IgD-negative memory B cell (primary cell): ENCODE results near the gene USP2. TPM values are rescaled to one million over a fixed set of nuclear protein-coding genes. Genes with fewer than 3 reads are reported as not detected.

Source experiments
- H3K27ac Mint-ChIP-seq, 3 donors: one replicate each; pipeline ENCODE4 v1.8.0; 2020 to 2022; ENCODE audit warnings: mild to moderate bottlenecking in 3 of 3, mixed read lengths in 3 of 3, moderate library complexity in 1 of 3
- H3K27me3 Mint-ChIP-seq: one replicate; pipeline ENCODE4 v1.8.0; 2021; ENCODE audit warnings: mixed read lengths
- H3K36me3 Mint-ChIP-seq: one replicate; pipeline ENCODE4 v1.8.0; 2020; ENCODE audit warnings: mild to moderate bottlenecking, mixed read lengths
- H3K4me1 Mint-ChIP-seq, 3 donors: one replicate each; pipeline ENCODE4 v1.8.0; 2020 to 2022; ENCODE audit warnings: mixed read lengths in 3 of 3, mild to moderate bottlenecking in 1 of 3
- H3K4me3 Mint-ChIP-seq, 4 donors: one replicate each; pipeline ENCODE4 v1.8.0; 2020 to 2022; ENCODE audit warnings: mild to moderate bottlenecking in 4 of 4, mixed read lengths in 4 of 4, moderate library complexity in 3 of 4
- H3K9me3 Mint-ChIP-seq, 3 donors: one replicate each; pipeline ENCODE4 v1.8.0; 2020 to 2021; ENCODE audit warnings: mixed read lengths in 3 of 3, mild to moderate bottlenecking in 1 of 3
- polyA plus RNA-seq: library from polyadenylated mRNA; unstranded; fragments of 300-500 nt; fragmentation: Illumina TruSeq; gene quantifications from one replicate; pipeline ENCODE4 v1.2.3, GENCODE V29; 2021

Gene USP2
- polyA plus RNA-seq, 1 donor from 2014 or later = not detected

- H3K9me3 Mint-ChIP-seq = no peaks in the 10 kb centered on the region
- no peaks in the 10 kb centered on the region for H3K36me3 Mint-ChIP-seq
- H3K4me3 Mint-ChIP-seq = peak overlapping the region in 3 of 4 donors; percentile 70 to 91 (median 79)
- no peak overlapping the region for H3K27ac Mint-ChIP-seq
- peaks cover 32% of the 10 kb centered on the region for H3K27me3 Mint-ChIP-seq
- peaks cover 0 to 5% (median 4%) of the 10 kb centered on the region in 3 donors for H3K4me1 Mint-ChIP-seq
Observed at GRCh38 chr11:119355091-119355843, 26.2 kb downstream of the USP2 start.

GRCh38 chr11:119352857-119353260, 28.6 kb downstream of the USP2 start:
- Mint-ChIP-seq H3K4me3 (no peak overlapping the region), H3K36me3 (no peaks in the 10 kb centered on the region), H3K4me1 (peaks cover 0 to 5% (median 3%) of the 10 kb centered on the region in 3 donors), H3K27ac (peak overlapping the region in 1 of 3 donors; percentile 2), H3K9me3 (peaks cover 0 to under 1% (median 0%) of the 10 kb centered on the region in 3 donors), H3K27me3 (peaks cover 29% of the 10 kb centered on the region)

GRCh38 chr11:119351232-119351631, 30.3 kb downstream of the USP2 start:
- peaks cover 0 to 3% (median 0%) of the 10 kb centered on the region in 3 donors for H3K9me3 Mint-ChIP-seq
- H3K27ac Mint-ChIP-seq = no peak overlapping the region
- H3K36me3 Mint-ChIP-seq = no peaks in the 10 kb centered on the region
- peaks cover 27% of the 10 kb centered on the region for H3K27me3 Mint-ChIP-seq
- H3K4me3 Mint-ChIP-seq = no peak overlapping the region
- no peaks in the 10 kb centered on the region for H3K4me1 Mint-ChIP-seq

GRCh38 chr11:119350302-119350701, 31.2 kb downstream of the USP2 start:
- Mint-ChIP-seq H3K27me3 (peaks cover 25% of the 10 kb centered on the region), H3K4me3 (no peak overlapping the region), H3K36me3 (no peaks in the 10 kb centered on the region), H3K4me1 (no peaks in the 10 kb centered on the region), H3K27ac (no peak overlapping the region), H3K9me3 (peaks cover 0 to 3% (median 0%) of the 10 kb centered on the region in 3 donors)

GRCh38 chr11:119347940-119348605, 33.4 kb downstream of the USP2 start:
- Mint-ChIP-seq H3K27ac (no peak overlapping the region), H3K27me3 (peaks cover 29% of the 10 kb centered on the region), H3K4me1 (no peaks in the 10 kb centered on the region), H3K36me3 (no peaks in the 10 kb centered on the region), H3K4me3 (no peak overlapping the region), H3K9me3 (peaks cover 0 to 3% (median 0%) of the 10 kb centered on the region in 3 donors)

GRCh38 chr11:119347242-119347641, 34.2 kb downstream of the USP2 start:
- no peaks in the 10 kb centered on the region for H3K36me3 Mint-ChIP-seq
- peaks cover 28% of the 10 kb centered on the region for H3K27me3 Mint-ChIP-seq
- peaks cover 0 to 3% (median 0%) of the 10 kb centered on the region in 3 donors for H3K9me3 Mint-ChIP-seq
- H3K4me1 Mint-ChIP-seq = no peaks in the 10 kb centered on the region
- no peak overlapping the region for H3K4me3 Mint-ChIP-seq
- H3K27ac Mint-ChIP-seq = no peak overlapping the region

- H3K27me3 Mint-ChIP-seq = peaks cover 32% of the 10 kb centered on the region
- peak within 1 kb of the TSS in 1 of 4 donors; percentile 47 for H3K4me3 Mint-ChIP-seq
- no peak within 1 kb of the TSS for H3K27ac Mint-ChIP-seq
- H3K36me3 Mint-ChIP-seq = no peaks in the 10 kb centered on the region
- H3K4me1 Mint-ChIP-seq = no peaks in the 10 kb centered on the region
- peaks cover 0 to 3% (median 0%) of the 10 kb centered on the region in 3 donors for H3K9me3 Mint-ChIP-seq
Observed at GRCh38 chr11:119346605-119347004, 34.9 kb downstream of the USP2 start, which contains the start of gene MFRP. Gene MFRP (minus strand): TSS chr11:119346705. CDS start chr11:119346513, 192 bp downstream.

GRCh38 chr11:119345685-119346084, 35.8 kb downstream of the USP2 start:
- H3K4me3 Mint-ChIP-seq = no peak overlapping the region
- peaks cover 37% of the 10 kb centered on the region for H3K27me3 Mint-ChIP-seq
- peaks cover 5 to 7% (median 6%) of the 10 kb centered on the region in 3 donors for H3K4me1 Mint-ChIP-seq
- H3K36me3 Mint-ChIP-seq = peaks cover 2% of the 10 kb centered on the region
- H3K27ac Mint-ChIP-seq = no peak overlapping the region
- peaks cover 0 to 3% (median 0%) of the 10 kb centered on the region in 3 donors for H3K9me3 Mint-ChIP-seq

GRCh38 chr11:119344291-119345010, 37.0 kb downstream of the USP2 start:
- peak overlapping the region in 1 of 3 donors; percentile 23 for H3K27ac Mint-ChIP-seq
- H3K9me3 Mint-ChIP-seq = peaks cover 0 to 3% (median 0%) of the 10 kb centered on the region in 3 donors
- peaks cover 38% of the 10 kb centered on the region for H3K27me3 Mint-ChIP-seq
- H3K36me3 Mint-ChIP-seq = peaks cover 2% of the 10 kb centered on the region
- peaks cover 5 to 7% (median 6%) of the 10 kb centered on the region in 3 donors for H3K4me1 Mint-ChIP-seq
- no peak overlapping the region for H3K4me3 Mint-ChIP-seq

- H3K9me3 Mint-ChIP-seq = peaks cover 0 to 3% (median 0%) of the 10 kb centered on the region in 3 donors
- H3K27ac Mint-ChIP-seq = peak overlapping the region in 1 of 3 donors; percentile 18
- peaks cover 44% of the 10 kb centered on the region for H3K27me3 Mint-ChIP-seq
- no peak overlapping the region for H3K4me3 Mint-ChIP-seq
- H3K4me1 Mint-ChIP-seq = peaks cover 8 to 13% (median 10%) of the 10 kb centered on the region in 3 donors
- H3K36me3 Mint-ChIP-seq = peaks cover 2% of the 10 kb centered on the region
Observed at GRCh38 chr11:119343726-119344125, 37.8 kb downstream of the USP2 start.

GRCh38 chr11:119342362-119343130, 38.9 kb downstream of the USP2 start:
- Mint-ChIP-seq H3K4me3 (peak overlapping the region in 1 of 4 donors; percentile 45), H3K27me3 (peaks cover 45% of the 10 kb centered on the region), H3K9me3 (peaks cover 0 to 3% (median 0%) of the 10 kb centered on the region in 3 donors), H3K27ac (no peak overlapping the region), H3K4me1 (peaks cover 8 to 15% (median 10%) of the 10 kb centered on the region in 3 donors), H3K36me3 (peaks cover 6% of the 10 kb centered on the region)

- peaks cover 45% of the 10 kb centered on the region for H3K27me3 Mint-ChIP-seq
- no peak overlapping the region for H3K27ac Mint-ChIP-seq
- H3K36me3 Mint-ChIP-seq = peaks cover 8% of the 10 kb centered on the region
- H3K9me3 Mint-ChIP-seq = peaks cover 0 to 3% (median 0%) of the 10 kb centered on the region in 3 donors
- peaks cover 8 to 17% (median 10%) of the 10 kb centered on the region in 3 donors for H3K4me1 Mint-ChIP-seq
- peak overlapping the region in 1 of 4 donors; percentile 61 for H3K4me3 Mint-ChIP-seq
Observed at GRCh38 chr11:119342023-119342300, 39.5 kb downstream of the USP2 start.

- Mint-ChIP-seq H3K9me3 (peaks cover 0 to 2% (median 0%) of the 10 kb centered on the region in 3 donors), H3K27me3 (peaks cover 45% of the 10 kb centered on the region), H3K4me1 (peaks cover 8 to 18% (median 10%) of the 10 kb centered on the region in 3 donors), H3K4me3 (peak overlapping the region in 2 of 4 donors; percentile 6 to 76), H3K36me3 (peaks cover 8% of the 10 kb centered on the region), H3K27ac (peak overlapping the region in 2 of 3 donors; percentile 16 to 69)
Observed at GRCh38 chr11:119341222-119342022, 40.1 kb downstream of the USP2 start.
